Liver (tissue), 9 donors: ENCODE results near the gene ATXN7L3. TPM values are rescaled to one million over a fixed set of nuclear protein-coding genes. Genes with fewer than 3 reads are reported as not detected.

Experiments used
- DNase-seq: peaks from one replicate; pipeline ENCODE4 v3.0.0-alpha.2; 2017; ENCODE audit warnings: low spot score
- H3K27ac ChIP-seq, 2 donors: one replicate each; pipeline ENCODE4 v1.7.0; 2013; ENCODE audit warnings: inconsistent platforms in 2 of 2, low read length in 2 of 2, control low read depth in 1 of 2, low read depth in 1 of 2, mild to moderate bottlenecking in 1 of 2
- H3K27me3 ChIP-seq, 4 donors: one replicate each; pipeline versions ENCODE4 v1.6.1 to v1.7.0; 2013; ENCODE audit warnings: low read length in 3 of 4, inconsistent platforms in 1 of 4, mild to moderate bottlenecking in 1 of 4, moderate library complexity in 1 of 4; ENCODE audit not compliant: control insufficient read depth in 4 of 4, insufficient read depth in 4 of 4
- H3K36me3 ChIP-seq, 4 donors: one replicate each; pipeline versions ENCODE4 v1.6.1 to v1.7.0; 2013; ENCODE audit warnings: low read length in 3 of 4, mild to moderate bottlenecking in 3 of 4, low read depth in 1 of 4, moderate library complexity in 1 of 4; ENCODE audit not compliant: control insufficient read depth in 4 of 4, insufficient read depth in 3 of 4
- H3K4me1 ChIP-seq, 4 donors: one replicate each; pipeline versions ENCODE4 v1.6.1 to v1.7.0; 2013; ENCODE audit warnings: low read length in 3 of 4, mild to moderate bottlenecking in 3 of 4, moderate library complexity in 1 of 4; ENCODE audit not compliant: control insufficient read depth in 4 of 4, insufficient read depth in 4 of 4
- H3K4me3 ChIP-seq, 3 donors: one replicate each; pipeline versions ENCODE4 v1.6.1 to v1.7.0; 2013; ENCODE audit warnings: low read length in 3 of 3, control low read depth in 1 of 3, low read depth in 1 of 3, mild to moderate bottlenecking in 1 of 3
- H3K9ac ChIP-seq, 2 donors: one replicate each; pipeline ENCODE4 v1.7.0; 2013; ENCODE audit warnings: low read length in 2 of 2, mild to moderate bottlenecking in 2 of 2, moderate library complexity in 2 of 2, control low read depth in 1 of 2, low read depth in 1 of 2
- H3K9me3 ChIP-seq, 4 donors: one replicate each; pipeline versions ENCODE4 v1.6.1 to v1.7.0; 2013; ENCODE audit warnings: low read length in 3 of 4; ENCODE audit not compliant: control insufficient read depth in 4 of 4
- EGR1 ChIP-seq, 2 donors: IDR thresholded peaks; 2 replicates each; pipeline ENCODE4 v1.6.1; 2016 to 2018; ENCODE audit warnings: antibody characterized with exemption in 2 of 2, low read depth in 2 of 2
- FOXA2 ChIP-seq: IDR thresholded peaks from 2 replicates; pipeline ENCODE4 v1.6.1; 2016; ENCODE audit warnings: antibody characterized with exemption
- GABPA ChIP-seq, 2 donors: IDR thresholded peaks in 1 of 2; conservative IDR thresholded peaks in 1 of 2; 2 replicates each; pipeline ENCODE4 v1.6.1; 2016; ENCODE audit warnings: antibody characterized with exemption in 2 of 2, mild to moderate bottlenecking in 1 of 2, moderate library complexity in 1 of 2
- HNF4A ChIP-seq, 2 donors: conservative IDR thresholded peaks; 2 replicates each; pipeline ENCODE4 v1.6.1; 2016; ENCODE audit warnings: antibody characterized with exemption in 2 of 2, mild to moderate bottlenecking in 2 of 2
- HNF4G ChIP-seq: IDR thresholded peaks from 2 replicates; pipeline ENCODE4 v1.6.1; 2016; ENCODE audit warnings: antibody characterized with exemption
- JUND ChIP-seq, 2 donors: IDR thresholded peaks; 2 replicates each; pipeline ENCODE4 v1.6.1; 2016; ENCODE audit warnings: antibody characterized with exemption in 2 of 2
- NR2F2 ChIP-seq: IDR thresholded peaks from 2 replicates; pipeline ENCODE4 v1.6.1; 2016; ENCODE audit warnings: antibody characterized with exemption
- RXRA ChIP-seq, 2 donors: IDR thresholded peaks; 2 replicates each; pipeline ENCODE4 v1.6.1; 2017 to 2018; ENCODE audit warnings: antibody characterized with exemption in 2 of 2, mild to moderate bottlenecking in 1 of 2
- SP1 ChIP-seq: IDR thresholded peaks from 2 replicates; pipeline ENCODE4 v1.6.1; 2018; ENCODE audit warnings: antibody characterized with exemption, mild to moderate bottlenecking
- TAF1 ChIP-seq: conservative IDR thresholded peaks from 2 replicates; pipeline ENCODE4 v1.6.1; 2016; ENCODE audit warnings: antibody characterized with exemption, mild to moderate bottlenecking
- YY1 ChIP-seq: IDR thresholded peaks from 2 replicates; pipeline ENCODE4 v1.6.1; 2016; ENCODE audit warnings: antibody characterized with exemption, mild to moderate bottlenecking
- WGBS: extraction: QIAGEN DNeasy Blood & Tissue Kit; methylation state at CpG from one replicate; pipeline ENCODE4 v1.1.7; 2013; 5-methylcytosine and 5-hydroxymethylcytosine counted together
- polyA plus RNA-seq, 2 donors: library from polyadenylated mRNA; stranded (reverse) in 1 of 2; unstranded in 1 of 2; fragments of 200-250 nt in 1 of 2; fragments of >200 nt in 1 of 2; fragmentation: Nextera tagmentation in 1 of 2; extraction: Ambion mirVana in 1 of 2; gene quantifications; one replicate each; pipeline versions ENCODE4 v1.2.1 to v1.2.3, GENCODE V29; 2013 to 2015
- total RNA-seq, 2 donors: library from RNA; depleted of rRNA; stranded (reverse); fragments of >200 nt; gene quantifications; one replicate each; pipeline ENCODE4 v1.2.3, GENCODE V29; 2014
- TF ChIP-seq, protein P1 (sequence below): IDR thresholded peaks from 2 replicates; pipeline ENCODE4 v1.6.1; 2016; ENCODE audit warnings: antibody characterized with exemption, mild to moderate bottlenecking
- TF ChIP-seq, protein P2 (sequence below): IDR thresholded peaks from 2 replicates; pipeline ENCODE4 v1.6.1; 2016; ENCODE audit warnings: antibody characterized with exemption
- TF ChIP-seq, protein P3 (sequence below): IDR thresholded peaks from 2 replicates; pipeline ENCODE4 v1.6.1; 2016; ENCODE audit warnings: antibody characterized with exemption
- TF ChIP-seq, protein P4 (sequence below): fragments of 150-350 bp; IDR thresholded peaks from 2 replicates; pipeline ENCODE4 v1.5.1; 2017; ENCODE audit warnings: improper control_type of control experiment, low read depth, low read length; ENCODE audit not compliant: missing input control
- donor health status: healthy.
- donor health status: healthy.
- donor health status: healthy.
- donor health status: healthy.
- donor health status: healthy.

Gene ATXN7L3
- total and polyA plus RNA-seq, 4 donors = 5.1 to 20.9 (median 14.7) TPM

DNA sequence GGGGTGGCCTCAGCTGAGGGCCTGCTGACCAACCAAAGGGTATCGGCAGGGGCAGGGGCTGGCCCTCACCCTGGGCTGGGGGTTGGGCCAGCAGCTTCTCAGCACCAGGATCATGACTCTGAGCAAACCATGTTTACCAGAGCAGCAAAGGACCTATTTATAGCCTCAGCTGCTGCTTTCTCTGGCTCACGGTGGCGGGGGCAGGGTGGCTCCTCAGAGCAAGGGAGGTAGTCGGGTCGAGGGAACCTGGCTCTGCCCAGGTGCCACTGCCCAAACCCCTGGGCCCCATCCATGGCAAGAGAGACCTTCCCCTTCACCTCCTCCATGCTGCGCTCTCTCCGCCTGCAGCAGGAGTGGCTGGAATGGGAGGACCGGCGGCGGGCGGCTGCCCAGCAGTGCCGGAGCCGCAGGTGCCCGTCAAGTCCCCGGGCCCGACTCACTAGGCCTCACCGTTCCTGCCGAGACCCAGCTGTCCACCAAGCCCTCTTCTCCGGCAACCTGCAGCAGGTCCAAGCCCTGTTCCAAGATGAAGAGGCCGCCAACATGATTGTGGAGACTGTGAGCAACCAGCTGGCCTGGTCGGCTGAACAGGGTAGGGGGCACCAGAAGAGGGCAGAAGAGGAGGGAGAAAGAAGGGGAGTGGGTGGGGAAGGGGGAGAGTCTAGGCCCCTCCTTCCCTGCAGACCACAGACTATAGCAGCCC is 29.0 kb downstream of the ATXN7L3 start, which contains the start of gene ASB16 (continued):
- TF ChIP-seq, protein P1, sequence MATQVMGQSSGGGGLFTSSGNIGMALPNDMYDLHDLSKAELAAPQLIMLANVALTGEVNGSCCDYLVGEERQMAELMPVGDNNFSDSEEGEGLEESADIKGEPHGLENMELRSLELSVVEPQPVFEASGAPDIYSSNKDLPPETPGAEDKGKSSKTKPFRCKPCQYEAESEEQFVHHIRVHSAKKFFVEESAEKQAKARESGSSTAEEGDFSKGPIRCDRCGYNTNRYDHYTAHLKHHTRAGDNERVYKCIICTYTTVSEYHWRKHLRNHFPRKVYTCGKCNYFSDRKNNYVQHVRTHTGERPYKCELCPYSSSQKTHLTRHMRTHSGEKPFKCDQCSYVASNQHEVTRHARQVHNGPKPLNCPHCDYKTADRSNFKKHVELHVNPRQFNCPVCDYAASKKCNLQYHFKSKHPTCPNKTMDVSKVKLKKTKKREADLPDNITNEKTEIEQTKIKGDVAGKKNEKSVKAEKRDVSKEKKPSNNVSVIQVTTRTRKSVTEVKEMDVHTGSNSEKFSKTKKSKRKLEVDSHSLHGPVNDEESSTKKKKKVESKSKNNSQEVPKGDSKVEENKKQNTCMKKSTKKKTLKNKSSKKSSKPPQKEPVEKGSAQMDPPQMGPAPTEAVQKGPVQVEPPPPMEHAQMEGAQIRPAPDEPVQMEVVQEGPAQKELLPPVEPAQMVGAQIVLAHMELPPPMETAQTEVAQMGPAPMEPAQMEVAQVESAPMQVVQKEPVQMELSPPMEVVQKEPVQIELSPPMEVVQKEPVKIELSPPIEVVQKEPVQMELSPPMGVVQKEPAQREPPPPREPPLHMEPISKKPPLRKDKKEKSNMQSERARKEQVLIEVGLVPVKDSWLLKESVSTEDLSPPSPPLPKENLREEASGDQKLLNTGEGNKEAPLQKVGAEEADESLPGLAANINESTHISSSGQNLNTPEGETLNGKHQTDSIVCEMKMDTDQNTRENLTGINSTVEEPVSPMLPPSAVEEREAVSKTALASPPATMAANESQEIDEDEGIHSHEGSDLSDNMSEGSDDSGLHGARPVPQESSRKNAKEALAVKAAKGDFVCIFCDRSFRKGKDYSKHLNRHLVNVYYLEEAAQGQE = no peak
- TF ChIP-seq JUND (IDR thresholded peaks at IDR 0.05) = no peak
- TF ChIP-seq GABPA (IDR thresholded peaks at IDR 0.05 in 1 of 2, conservative IDR thresholded peaks at IDR 0.05 in 1 of 2) = no peak
- no peak for TF ChIP-seq HNF4G
- TF ChIP-seq NR2F2 = no peak
- no peak for TF ChIP-seq HNF4A (conservative IDR thresholded peaks at IDR 0.05)

DNA sequence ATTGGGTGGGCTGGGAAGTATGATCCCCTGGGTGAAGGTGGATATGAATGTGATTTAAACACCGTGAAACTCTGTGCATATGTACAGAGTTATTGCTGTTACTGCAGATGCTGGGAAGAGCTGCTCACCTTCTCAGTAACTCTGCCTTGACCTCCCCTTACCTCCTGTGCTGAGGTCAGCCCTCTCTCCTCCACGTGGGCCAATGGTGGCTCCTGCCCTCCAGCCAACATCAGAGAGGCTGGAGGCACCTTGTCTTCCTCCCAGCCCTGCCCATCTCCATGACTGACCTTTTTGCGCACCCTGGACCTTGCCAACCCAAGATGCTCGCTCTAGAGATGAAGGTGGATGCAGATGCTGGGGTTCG is 29.6 kb downstream of the ATXN7L3 start:
- TF ChIP-seq YY1 (no peak), SP1 (no peak), FOXA2 (no peak), HNF4G (no peak), NR2F2 (no peak), RXRA (IDR thresholded peaks at IDR 0.05) (no peak)
- TF ChIP-seq, protein P2, sequence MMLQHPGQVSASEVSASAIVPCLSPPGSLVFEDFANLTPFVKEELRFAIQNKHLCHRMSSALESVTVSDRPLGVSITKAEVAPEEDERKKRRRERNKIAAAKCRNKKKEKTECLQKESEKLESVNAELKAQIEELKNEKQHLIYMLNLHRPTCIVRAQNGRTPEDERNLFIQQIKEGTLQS = no peak
- TF ChIP-seq, protein P3, sequence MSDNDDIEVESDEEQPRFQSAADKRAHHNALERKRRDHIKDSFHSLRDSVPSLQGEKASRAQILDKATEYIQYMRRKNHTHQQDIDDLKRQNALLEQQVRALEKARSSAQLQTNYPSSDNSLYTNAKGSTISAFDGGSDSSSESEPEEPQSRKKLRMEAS = no peak
- H3K27me3 ChIP-seq = no peaks in the 10 kb centered on the region
- DNase-seq = no peak
- H3K4me3 ChIP-seq = no peak overlapping the region
- H3K9me3 ChIP-seq = no peaks in the 10 kb centered on the region
- no peak overlapping the region for H3K9ac ChIP-seq
- H3K27ac ChIP-seq = no peak overlapping the region
- H3K4me1 ChIP-seq = peaks cover 0 to 13% (median 4%) of the 10 kb centered on the region in 4 donors
- H3K36me3 ChIP-seq = no peaks in the 10 kb centered on the region
- 63% methylated on average over 5 of the region's 5 CpGs for WGBS

DNA sequence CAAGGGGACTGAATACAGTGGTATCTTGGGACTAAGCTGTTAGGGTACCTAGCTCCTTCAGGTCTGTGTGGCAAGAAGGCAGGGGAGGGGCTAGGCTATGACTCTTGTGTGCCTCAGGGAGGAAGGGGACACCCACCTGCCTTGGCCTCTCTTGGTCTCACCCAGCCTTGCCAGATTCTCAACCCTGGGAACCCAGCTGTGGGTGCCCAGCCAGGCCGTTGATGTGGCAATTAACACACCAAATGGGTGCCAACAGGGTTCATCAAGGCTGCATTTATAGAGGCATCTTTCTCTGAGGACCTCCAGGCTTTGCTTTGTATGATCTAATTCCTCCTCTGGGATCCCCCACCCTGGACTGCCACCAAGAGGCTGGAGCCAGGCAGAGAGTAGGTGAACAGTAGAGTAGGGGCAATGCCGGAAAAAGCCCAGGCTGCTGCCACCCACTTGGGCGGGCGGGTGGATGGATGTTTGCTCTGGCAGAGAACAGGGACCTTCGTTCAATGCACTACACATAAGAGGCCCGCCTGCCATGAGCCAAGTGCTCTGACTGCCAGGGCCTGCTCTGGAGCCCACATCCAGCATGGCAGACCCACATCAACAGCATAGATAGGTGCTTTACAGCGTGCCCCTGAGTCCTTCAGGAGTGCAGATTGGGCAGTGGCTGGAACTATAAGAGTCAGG is 32.4 kb downstream of the ATXN7L3 start:
- no peak overlapping the region for H3K27ac ChIP-seq
- no peak overlapping the region for H3K4me3 ChIP-seq
- H3K9me3 ChIP-seq = no peaks in the 10 kb centered on the region
- TF ChIP-seq FOXA2 (no peak), YY1 (peak; percentile 41), HNF4A (conservative IDR thresholded peaks at IDR 0.05) (peak in 1 of 2 donors; percentile 11), TAF1 (no peak), EGR1 (IDR thresholded peaks at IDR 0.05; ENCODE audit: low read depth in 2 of 2) (no peak)
- TF ChIP-seq, protein P1 = no peak
- TF ChIP-seq, protein P4, sequence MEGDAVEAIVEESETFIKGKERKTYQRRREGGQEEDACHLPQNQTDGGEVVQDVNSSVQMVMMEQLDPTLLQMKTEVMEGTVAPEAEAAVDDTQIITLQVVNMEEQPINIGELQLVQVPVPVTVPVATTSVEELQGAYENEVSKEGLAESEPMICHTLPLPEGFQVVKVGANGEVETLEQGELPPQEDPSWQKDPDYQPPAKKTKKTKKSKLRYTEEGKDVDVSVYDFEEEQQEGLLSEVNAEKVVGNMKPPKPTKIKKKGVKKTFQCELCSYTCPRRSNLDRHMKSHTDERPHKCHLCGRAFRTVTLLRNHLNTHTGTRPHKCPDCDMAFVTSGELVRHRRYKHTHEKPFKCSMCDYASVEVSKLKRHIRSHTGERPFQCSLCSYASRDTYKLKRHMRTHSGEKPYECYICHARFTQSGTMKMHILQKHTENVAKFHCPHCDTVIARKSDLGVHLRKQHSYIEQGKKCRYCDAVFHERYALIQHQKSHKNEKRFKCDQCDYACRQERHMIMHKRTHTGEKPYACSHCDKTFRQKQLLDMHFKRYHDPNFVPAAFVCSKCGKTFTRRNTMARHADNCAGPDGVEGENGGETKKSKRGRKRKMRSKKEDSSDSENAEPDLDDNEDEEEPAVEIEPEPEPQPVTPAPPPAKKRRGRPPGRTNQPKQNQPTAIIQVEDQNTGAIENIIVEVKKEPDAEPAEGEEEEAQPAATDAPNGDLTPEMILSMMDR = no peak
- H3K36me3 ChIP-seq = no peaks in the 10 kb centered on the region
- H3K4me1 ChIP-seq = peaks cover 0 to 13% (median 4%) of the 10 kb centered on the region in 4 donors
- no peaks in the 10 kb centered on the region for H3K27me3 ChIP-seq
- 50% methylated on average over 7 of the region's 7 CpGs for WGBS
- H3K9ac ChIP-seq = no peak overlapping the region
- no peak for DNase-seq
